HepG2 (cell line): Measurements from ENCODE around the gene SLC16A3. TPM values are rescaled to one million over a fixed set of nuclear protein-coding genes. Genes with fewer than 3 reads are reported as not detected.

Source experiments
- ATF1 ChIP-seq: IDR thresholded peaks from 2 replicates; pipeline ENCODE4 v1.6.1; 2016; ENCODE audit warnings: mild to moderate bottlenecking, control low read depth
- ATRX ChIP-seq: sonication (generic); formaldehyde crosslinking; IDR thresholded peaks from 2 replicates; pipeline ENCODE4 v1.4.0; 2020; ENCODE audit warnings: missing genetic modification reagents, borderline replicate concordance
- GTF3A ChIP-seq: sonication (generic); formaldehyde crosslinking; conservative IDR thresholded peaks from 2 replicates; pipeline ENCODE4 v1.4.0; 2020; ENCODE audit warnings: mild to moderate bottlenecking, missing genetic modification reagents
- HDAC2 ChIP-seq: sonication (generic); formaldehyde crosslinking; IDR thresholded peaks from 2 replicates; pipeline ENCODE4 v1.4.0; 2020; ENCODE audit warnings: missing genetic modification reagents
- HNF4G ChIP-seq, 2 experiments: sonication (generic) in 1 of 2; formaldehyde crosslinking in 1 of 2; IDR thresholded peaks; 2 replicates each; pipeline versions ENCODE4 v1.4.0 to v1.6.1; 2011 to 2020; ENCODE audit warnings: borderline replicate concordance in 2 of 2, low read depth in 2 of 2, mild to moderate bottlenecking in 2 of 2, low read length in 1 of 2, missing genetic modification reagents in 1 of 2, moderate library complexity in 1 of 2
- HOXA5 ChIP-seq: sonication (generic); formaldehyde crosslinking; IDR thresholded peaks from 2 replicates; pipeline ENCODE4 v1.4.0; 2020; ENCODE audit warnings: missing genetic modification reagents
- KDM3A ChIP-seq: IDR thresholded peaks from 2 replicates; pipeline ENCODE4 v1.6.1; 2018; ENCODE audit warnings: low read depth, missing compliant biosample characterization
- KDM4B ChIP-seq: sonication (generic); formaldehyde crosslinking; IDR thresholded peaks from 2 replicates; pipeline ENCODE4 v1.4.0; 2020; ENCODE audit warnings: missing genetic modification reagents
- MIER3 ChIP-seq: IDR thresholded peaks from 2 replicates; pipeline ENCODE4 v1.6.1; 2016; ENCODE audit warnings: missing compliant biosample characterization, borderline replicate concordance
- MYNN ChIP-seq: sonication (generic); formaldehyde crosslinking; IDR thresholded peaks from 2 replicates; pipeline ENCODE4 v1.4.0; 2020; ENCODE audit warnings: mild to moderate bottlenecking, low read depth, missing genetic modification reagents
- NFKB2 ChIP-seq: sonication (generic); formaldehyde crosslinking; IDR thresholded peaks from 2 replicates; pipeline ENCODE4 v1.4.0; 2020; ENCODE audit warnings: missing genetic modification reagents, borderline replicate concordance
- NKX3-1 ChIP-seq: sonication (generic); formaldehyde crosslinking; IDR thresholded peaks from 2 replicates; pipeline ENCODE4 v1.5.0; 2020; ENCODE audit warnings: missing genetic modification reagents
- RBFOX2 ChIP-seq: fragments of 200-400 bp; formaldehyde crosslinking; IDR thresholded peaks from 2 replicates; pipeline ENCODE4 v1.6.1; 2017; ENCODE audit warnings: low read depth, mild to moderate bottlenecking, low read length
- RFX5 ChIP-seq: IDR thresholded peaks from 2 replicates; pipeline ENCODE4 v1.6.1; 2011; ENCODE audit warnings: low read depth, low read length, improper control_type of control experiment
- TSC22D2 ChIP-seq: sonication (generic); formaldehyde crosslinking; IDR thresholded peaks from 2 replicates; pipeline ENCODE4 v1.5.1; 2020; ENCODE audit warnings: missing genetic modification reagents, mild to moderate bottlenecking, borderline replicate concordance
- ZFP1 ChIP-seq: IDR thresholded peaks from 2 replicates; pipeline ENCODE4 v1.6.1; 2016
- ZFY ChIP-seq: sonication (generic); formaldehyde crosslinking; IDR thresholded peaks from 2 replicates; pipeline ENCODE4 v1.4.0; 2020; ENCODE audit warnings: missing genetic modification reagents
- ZNF143 ChIP-seq: sonication (generic); formaldehyde crosslinking; IDR thresholded peaks from 2 replicates; pipeline ENCODE4 v1.4.0; 2020; ENCODE audit warnings: missing genetic modification reagents
- ZNF180 ChIP-seq: sonication (generic); formaldehyde crosslinking; IDR thresholded peaks from 2 replicates; pipeline ENCODE4 v1.4.0; 2020; ENCODE audit warnings: low read depth, missing genetic modification reagents, borderline replicate concordance
- ZNF230 ChIP-seq: sonication (generic); formaldehyde crosslinking; IDR thresholded peaks from 2 replicates; pipeline ENCODE4 v1.4.0; 2020; ENCODE audit warnings: mild to moderate bottlenecking, missing genetic modification reagents
- ZNF263 ChIP-seq: sonication (generic); formaldehyde crosslinking; IDR thresholded peaks from 2 replicates; pipeline ENCODE4 v1.4.0; 2020; ENCODE audit warnings: missing genetic modification reagents
- ZNF678 ChIP-seq: sonication (generic); formaldehyde crosslinking; IDR thresholded peaks from 2 replicates; pipeline ENCODE4 v1.4.0; 2020; ENCODE audit warnings: mild to moderate bottlenecking, missing genetic modification reagents
- ZNF724P ChIP-seq: sonication (generic); formaldehyde crosslinking; IDR thresholded peaks from 2 replicates; pipeline ENCODE4 v1.8.0; 2022; ENCODE audit warnings: missing genetic modification reagents, borderline replicate concordance
- ZNF883 ChIP-seq: sonication (generic); formaldehyde crosslinking; IDR thresholded peaks from 2 replicates; pipeline ENCODE4 v1.5.1; 2020; ENCODE audit warnings: mild to moderate bottlenecking, missing genetic modification reagents; ENCODE audit errors: not compliant biosample characterization
- polyA plus RNA-seq, 8 experiments: library from polyadenylated mRNA; depleted of rRNA in 3 of 8; stranded (reverse) in 7 of 8; unstranded in 1 of 8; fragments of >200 nt; fragmentation: Illumina TruSeq in 4 of 8; extraction: Trizol in 4 of 8; gene quantifications; 2 replicates each; pipeline versions ENCODE4 v1.2.1 to v1.2.3, GENCODE V29; 2011 to 2016; ENCODE audit warnings: low read depth in 4 of 8, missing spikeins in 1 of 8, mixed read lengths in 1 of 8; ENCODE audit not compliant: insufficient read depth in 1 of 8
- total RNA-seq, 5 experiments: library from RNA; depleted of rRNA; stranded (reverse); fragments of >200 nt; fragmentation: Illumina TruSeq; extraction: Trizol; gene quantifications; 2 replicates each; pipeline ENCODE4 v1.2.3, GENCODE V29; 2016; ENCODE audit warnings: low read depth in 1 of 5
- TF ChIP-seq, protein P1 (sequence below): fragments of 450-650 bp; IDR thresholded peaks from 2 replicates; pipeline ENCODE4 v1.6.1; 2017
- TF ChIP-seq, protein P2 (sequence below): sonication (generic); formaldehyde crosslinking; IDR thresholded peaks from 2 replicates; pipeline ENCODE4 v1.4.0; 2020; ENCODE audit warnings: missing genetic modification reagents
- TF ChIP-seq, protein P3 (sequence below): IDR thresholded peaks from 2 replicates; pipeline ENCODE4 v1.6.1; 2016; ENCODE audit warnings: low read depth
- TF ChIP-seq, protein P4 (sequence below): sonication (generic); formaldehyde crosslinking; IDR thresholded peaks from 2 replicates; pipeline ENCODE4 v1.8.1; 2023; ENCODE audit warnings: mild to moderate bottlenecking, missing genetic modification reagents, borderline replicate concordance

SLC16A3 gene
- total and polyA plus RNA-seq, 2 of the 13 experiments (the other 11 are each of a cell fraction or from before 2014, with no cell fraction given), result 242 to 349 TPM

DNA sequence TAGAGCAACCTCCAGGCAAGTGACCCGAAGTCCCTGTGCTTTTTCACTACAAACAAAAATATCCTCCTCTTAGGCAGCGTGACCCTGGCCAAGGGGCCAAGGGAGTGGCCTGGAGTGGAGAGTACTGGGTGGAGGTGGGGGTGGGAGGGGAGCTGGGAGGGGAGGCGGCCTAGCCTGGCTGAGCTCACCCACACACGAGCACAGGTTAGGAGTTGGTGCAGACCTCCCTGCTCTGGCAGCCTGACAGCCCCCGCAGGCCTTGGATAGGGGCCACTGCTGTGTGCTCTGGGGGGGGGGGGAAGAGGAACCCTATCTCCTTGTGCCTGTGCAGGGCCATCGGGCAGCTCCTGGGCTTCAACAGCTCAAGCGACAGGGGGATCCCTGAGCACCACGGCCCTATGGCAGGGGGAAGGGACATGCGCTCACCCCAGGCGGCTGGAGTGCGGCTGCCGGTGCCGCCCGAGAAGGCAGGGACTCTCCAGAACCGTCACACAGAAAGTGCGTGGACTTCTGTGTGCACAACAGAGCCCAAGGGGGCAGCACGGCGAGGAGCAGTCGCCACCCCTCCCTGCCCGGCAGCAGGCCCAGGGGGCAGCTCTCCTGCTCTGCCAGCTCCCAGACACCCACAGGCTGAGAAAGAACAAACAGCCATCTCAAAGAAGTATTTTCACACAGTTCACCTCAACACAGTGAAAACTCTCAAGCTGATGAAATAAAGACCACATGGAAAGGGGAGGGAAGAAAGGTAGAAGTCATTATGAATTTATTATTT is 13.3 kb downstream of the SLC16A3 start (continued):
- TF ChIP-seq HOXA5 (CRISPR knock-in tag), result no peak
- TF ChIP-seq ZNF180 (CRISPR knock-in tag), result no peak
- TF ChIP-seq NKX3-1 (CRISPR knock-in tag), result no peak
- no peak for TF ChIP-seq HDAC2 (CRISPR knock-in tag)
- peak; percentile 1; the same call in 1 of the 2 replicates for TF ChIP-seq GTF3A (CRISPR knock-in tag)
- no peak; the same call in none of the 2 replicates for TF ChIP-seq ZFP1 (CRISPR knock-in tag)
- TF ChIP-seq, protein P1, sequence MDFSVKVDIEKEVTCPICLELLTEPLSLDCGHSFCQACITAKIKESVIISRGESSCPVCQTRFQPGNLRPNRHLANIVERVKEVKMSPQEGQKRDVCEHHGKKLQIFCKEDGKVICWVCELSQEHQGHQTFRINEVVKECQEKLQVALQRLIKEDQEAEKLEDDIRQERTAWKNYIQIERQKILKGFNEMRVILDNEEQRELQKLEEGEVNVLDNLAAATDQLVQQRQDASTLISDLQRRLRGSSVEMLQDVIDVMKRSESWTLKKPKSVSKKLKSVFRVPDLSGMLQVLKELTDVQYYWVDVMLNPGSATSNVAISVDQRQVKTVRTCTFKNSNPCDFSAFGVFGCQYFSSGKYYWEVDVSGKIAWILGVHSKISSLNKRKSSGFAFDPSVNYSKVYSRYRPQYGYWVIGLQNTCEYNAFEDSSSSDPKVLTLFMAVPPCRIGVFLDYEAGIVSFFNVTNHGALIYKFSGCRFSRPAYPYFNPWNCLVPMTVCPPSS, result no peak
- TF ChIP-seq MYNN (CRISPR knock-in tag), result no peak
- no peak for TF ChIP-seq KDM4B (CRISPR knock-in tag)
- TF ChIP-seq ATF1 (CRISPR knock-in tag), result no peak
- no peak for TF ChIP-seq MIER3 (CRISPR knock-in tag)
- TF ChIP-seq HNF4G (IDR thresholded peaks at IDR 0.05; ENCODE audit: borderline replicate concordance, low read depth, low read length), result no peak
- TF ChIP-seq HNF4G (CRISPR knock-in tag; IDR thresholded peaks at IDR 0.05; ENCODE audit: borderline replicate concordance, low read depth), result no peak
- TF ChIP-seq RBFOX2, result peak; percentile 75
- TF ChIP-seq RFX5, result no peak
- TF ChIP-seq, protein P2, sequence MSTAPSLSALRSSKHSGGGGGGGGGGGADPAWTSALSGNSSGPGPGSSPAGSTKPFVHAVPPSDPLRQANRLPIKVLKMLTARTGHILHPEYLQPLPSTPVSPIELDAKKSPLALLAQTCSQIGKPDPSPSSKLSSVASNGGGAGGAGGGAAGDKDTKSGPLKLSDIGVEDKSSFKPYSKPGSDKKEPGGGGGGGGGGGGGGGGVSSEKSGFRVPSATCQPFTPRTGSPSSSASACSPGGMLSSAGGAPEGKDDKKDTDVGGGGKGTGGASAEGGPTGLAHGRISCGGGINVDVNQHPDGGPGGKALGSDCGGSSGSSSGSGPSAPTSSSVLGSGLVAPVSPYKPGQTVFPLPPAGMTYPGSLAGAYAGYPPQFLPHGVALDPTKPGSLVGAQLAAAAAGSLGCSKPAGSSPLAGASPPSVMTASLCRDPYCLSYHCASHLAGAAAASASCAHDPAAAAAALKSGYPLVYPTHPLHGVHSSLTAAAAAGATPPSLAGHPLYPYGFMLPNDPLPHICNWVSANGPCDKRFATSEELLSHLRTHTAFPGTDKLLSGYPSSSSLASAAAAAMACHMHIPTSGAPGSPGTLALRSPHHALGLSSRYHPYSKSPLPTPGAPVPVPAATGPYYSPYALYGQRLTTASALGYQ (CRISPR knock-in tag), result peak; percentile 43; the same call in 1 of the 2 replicates
- peak; percentile 3; the same call in 1 of the 2 replicates for TF ChIP-seq NFKB2
- TF ChIP-seq KDM3A, result no peak
- TF ChIP-seq ZNF724P (CRISPR knock-in tag), result peak; percentile 27
- TF ChIP-seq, protein P3, sequence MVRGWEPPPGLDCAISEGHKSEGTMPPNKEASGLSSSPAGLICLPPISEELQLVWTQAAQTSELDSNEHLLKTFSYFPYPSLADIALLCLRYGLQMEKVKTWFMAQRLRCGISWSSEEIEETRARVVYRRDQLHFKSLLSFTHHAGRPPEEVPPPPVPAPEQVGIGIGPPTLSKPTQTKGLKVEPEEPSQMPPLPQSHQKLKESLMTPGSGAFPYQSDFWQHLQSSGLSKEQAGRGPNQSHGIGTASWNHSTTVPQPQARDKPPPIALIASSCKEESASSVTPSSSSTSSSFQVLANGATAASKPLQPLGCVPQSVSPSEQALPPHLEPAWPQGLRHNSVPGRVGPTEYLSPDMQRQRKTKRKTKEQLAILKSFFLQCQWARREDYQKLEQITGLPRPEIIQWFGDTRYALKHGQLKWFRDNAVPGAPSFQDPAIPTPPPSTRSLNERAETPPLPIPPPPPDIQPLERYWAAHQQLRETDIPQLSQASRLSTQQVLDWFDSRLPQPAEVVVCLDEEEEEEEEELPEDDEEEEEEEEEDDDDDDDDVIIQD (CRISPR knock-in tag), result no peak
- TF ChIP-seq ZNF678, result no peak; the same call in 1 of the 2 replicates
- no peak for TF ChIP-seq ZNF263 (CRISPR knock-in tag)
- TF ChIP-seq ATRX, result no peak
- TF ChIP-seq, protein P4, sequence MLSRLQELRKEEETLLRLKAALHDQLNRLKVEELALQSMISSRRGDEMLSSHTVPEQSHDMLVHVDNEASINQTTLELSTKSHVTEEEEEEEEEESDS (CRISPR knock-in tag), result no peak
- TF ChIP-seq ZNF230 (CRISPR knock-in tag), result no peak
- TF ChIP-seq ZNF143, result no peak
- TF ChIP-seq TSC22D2 (CRISPR knock-in tag), result no peak
- peak; percentile 52 for TF ChIP-seq ZNF883
- TF ChIP-seq ZFY, result peak; percentile 1; the same call in 1 of the 2 replicates
